Activated naive CD8-positive, alpha-beta T cell treated with anti-CD3 and anti-CD28 coated beads, Interleukin-2, amount 10 ng/mL, durations not matched to agents 7 days and 5 days (primary cell): ENCODE measurements around the gene ARHGEF19. TPM values are rescaled to one million over a fixed set of nuclear protein-coding genes. Genes with fewer than 3 reads are reported as not detected.
"Not testable (repeated sequence)": the region's sequence is repeated elsewhere in the genome, so short reads cannot be mapped to it uniquely, and the experiment has no call there.

ENCODE experiments used
- ATAC-seq: fragments of 150-1000 bp; cut with Tn5 transposase; one replicate; pipeline ENCODE4 v1.10.0; 2021; ENCODE audit warnings: low read depth, moderate library complexity
- POLR2A ChIA-PET: fragments of 350-600 bp; sonication (Branson Sonifier 250); formaldehyde crosslinking; loops from one replicate; lab custom pipeline; 2021; ENCODE audit warnings: antibody characterized with exemption; lab: Charles Lee
- DNase-seq: peaks from one replicate; pipeline ENCODE4 v3.0.0; 2021
- H3K27ac Mint-ChIP-seq: one replicate; pipeline ENCODE4 v1.8.0; 2022; ENCODE audit warnings: mild to moderate bottlenecking, mixed read lengths
- H3K27me3 Mint-ChIP-seq: one replicate; pipeline ENCODE4 v1.8.0; 2022; ENCODE audit warnings: mild to moderate bottlenecking, moderate library complexity, mixed read lengths
- H3K36me3 Mint-ChIP-seq: one replicate; pipeline ENCODE4 v1.8.0; 2021; ENCODE audit warnings: mild to moderate bottlenecking, mixed read lengths
- H3K4me1 Mint-ChIP-seq: one replicate; pipeline ENCODE4 v1.8.0; 2021; ENCODE audit warnings: mixed read lengths
- H3K4me3 Mint-ChIP-seq: one replicate; pipeline ENCODE4 v1.8.0; 2022; ENCODE audit warnings: mild to moderate bottlenecking, moderate library complexity, mixed read lengths
- H3K9me3 Mint-ChIP-seq: one replicate; pipeline ENCODE4 v1.8.0; 2021; ENCODE audit warnings: mixed read lengths
- total RNA-seq, 2 experiments: library from RNA; stranded (reverse); gene quantifications; one replicate each; pipeline ENCODE4 v1.2.3, GENCODE V29; 2021

Gene ARHGEF19
- total RNA-seq, 2 experiments from 2014 or later: 7.5 to 10.2 TPM

- Mint-ChIP-seq H3K4me1 (peaks cover 44% of the 10 kb centered on the region), H3K27ac (peak overlapping the region; percentile 25), H3K4me3 (no peak overlapping the region), H3K27me3 (peaks cover 60% of the 10 kb centered on the region), H3K36me3 (no peaks in the 10 kb centered on the region), H3K9me3 (no peaks in the 10 kb centered on the region)
- ATAC-seq: no peak
- POLR2A ChIA-PET: interaction anchor here (0.6 kb wide), 1 partner anchor 11 kb away, joined by 4 read pairs; no protein-coding TSS in a partner anchor
- DNase-seq: no peak
These were observed 46.9 kb downstream of the ARHGEF19 start for GRCh38 chr1:16165548-16165947.

- no peak overlapping the region for H3K4me3 Mint-ChIP-seq
- no peaks in the 10 kb centered on the region for H3K36me3 Mint-ChIP-seq
- ATAC-seq: no peak
- no peaks in the 10 kb centered on the region for H3K9me3 Mint-ChIP-seq
- peaks cover 61% of the 10 kb centered on the region for H3K27me3 Mint-ChIP-seq
- no peak overlapping the region for H3K27ac Mint-ChIP-seq
- POLR2A ChIA-PET: no interaction called here
- peaks cover 44% of the 10 kb centered on the region for H3K4me1 Mint-ChIP-seq
- DNase-seq: no peak
These were observed 47.4 kb downstream of the ARHGEF19 start for GRCh38 chr1:16165073-16165364.

GRCh38 chr1:16164213-16165072 lies 48.0 kb downstream of the ARHGEF19 start:
- H3K4me3 Mint-ChIP-seq: no peak overlapping the region
- peaks cover 44% of the 10 kb centered on the region for H3K4me1 Mint-ChIP-seq
- no peak for ATAC-seq
- no peaks in the 10 kb centered on the region for H3K36me3 Mint-ChIP-seq
- POLR2A ChIA-PET: interaction anchor here (1.2 to 1.7 kb wide), 2 partner anchors 9 to 83 kb away, joined by 3 to 5 read pairs; no protein-coding TSS in a partner anchor
- no peaks in the 10 kb centered on the region for H3K9me3 Mint-ChIP-seq
- no peak for DNase-seq
- peaks cover 56% of the 10 kb centered on the region for H3K27me3 Mint-ChIP-seq
- no peak overlapping the region for H3K27ac Mint-ChIP-seq

- H3K4me1 Mint-ChIP-seq: peaks cover 43% of the 10 kb centered on the region
- H3K9me3 Mint-ChIP-seq, H3K36me3 Mint-ChIP-seq, ATAC-seq, H3K27ac Mint-ChIP-seq, DNase-seq, H3K4me3 Mint-ChIP-seq: not testable (repeated sequence)
- POLR2A ChIA-PET: interaction anchor here (1.2 to 1.7 kb wide), 3 partner anchors 10 to 82 kb away, joined by 3 to 5 read pairs (median 4); no protein-coding TSS in a partner anchor
- peaks cover 54% of the 10 kb centered on the region for H3K27me3 Mint-ChIP-seq
These were observed 48.7 kb downstream of the ARHGEF19 start for GRCh38 chr1:16163608-16164212.

- DNase-seq (peak; percentile 82), ATAC-seq (peak; percentile 72)
- Mint-ChIP-seq H3K9me3 (no peaks in the 10 kb centered on the region), H3K4me1 (peaks cover 47% of the 10 kb centered on the region), H3K36me3 (no peaks in the 10 kb centered on the region), H3K27ac (peak overlapping the region; percentile 67), H3K4me3 (peak overlapping the region; percentile 79), H3K27me3 (peaks cover 56% of the 10 kb centered on the region)
- POLR2A ChIA-PET: interaction anchor here (1.1 to 1.5 kb wide), 3 partner anchors 9 to 92 kb away, joined by 3 to 4 read pairs (median 3); no protein-coding TSS in a partner anchor
These were observed 50.2 kb downstream of the ARHGEF19 start for GRCh38 chr1:16162163-16162822.

- Mint-ChIP-seq H3K27ac (peak overlapping the region; percentile 28), H3K4me1 (peaks cover 51% of the 10 kb centered on the region), H3K27me3 (peaks cover 62% of the 10 kb centered on the region), H3K9me3 (no peaks in the 10 kb centered on the region), H3K4me3 (peak overlapping the region; percentile 79), H3K36me3 (no peaks in the 10 kb centered on the region)
- peak; percentile 9 for ATAC-seq
- DNase-seq: no peak
- POLR2A ChIA-PET: interaction anchor here (1.1 kb wide), 2 partner anchors 17 to 91 kb away, joined by 3 read pairs; no protein-coding TSS in a partner anchor
These were observed 50.7 kb downstream of the ARHGEF19 start for GRCh38 chr1:16161717-16162116.

- no peak for ATAC-seq
- Mint-ChIP-seq H3K9me3 (no peaks in the 10 kb centered on the region), H3K27ac (no peak overlapping the region), H3K36me3 (no peaks in the 10 kb centered on the region), H3K4me1 (peaks cover 41% of the 10 kb centered on the region), H3K27me3 (peaks cover 68% of the 10 kb centered on the region), H3K4me3 (no peak overlapping the region)
- POLR2A ChIA-PET: no interaction called here
- DNase-seq: no peak
These were observed 53.2 kb downstream of the ARHGEF19 start for GRCh38 chr1:16158993-16159831.

- peaks cover 71% of the 10 kb centered on the region for H3K27me3 Mint-ChIP-seq
- ATAC-seq (peak; percentile 53), DNase-seq (no peak)
- H3K4me1 Mint-ChIP-seq: peaks cover 35% of the 10 kb centered on the region
- no peak overlapping the region for H3K27ac Mint-ChIP-seq
- H3K4me3 Mint-ChIP-seq: no peak overlapping the region
- POLR2A ChIA-PET: no interaction called here
- H3K9me3 Mint-ChIP-seq: no peaks in the 10 kb centered on the region
- no peaks in the 10 kb centered on the region for H3K36me3 Mint-ChIP-seq
These were observed 54.4 kb downstream of the ARHGEF19 start for GRCh38 chr1:16158025-16158424.

GRCh38 chr1:16156848-16157495 lies 55.5 kb downstream of the ARHGEF19 start:
- ATAC-seq (no peak), DNase-seq (no peak)
- no peak overlapping the region for H3K4me3 Mint-ChIP-seq
- H3K36me3 Mint-ChIP-seq: no peaks in the 10 kb centered on the region
- no peaks in the 10 kb centered on the region for H3K9me3 Mint-ChIP-seq
- no peak overlapping the region for H3K27ac Mint-ChIP-seq
- peaks cover 28% of the 10 kb centered on the region for H3K4me1 Mint-ChIP-seq
- POLR2A ChIA-PET: no interaction called here
- H3K27me3 Mint-ChIP-seq: peaks cover 71% of the 10 kb centered on the region

GRCh38 chr1:16155537-16156410 lies 56.7 kb downstream of the ARHGEF19 start, which contains the start of gene EPHA2:
Gene EPHA2 (minus strand): TSS chr1:16156069. CDS start chr1:16155932, 137 bp downstream.
- Mint-ChIP-seq H3K4me3 (peak within 1 kb of the TSS; percentile 49), H3K27me3 (peaks cover 65% of the 10 kb centered on the region), H3K9me3 (no peaks in the 10 kb centered on the region), H3K36me3 (no peaks in the 10 kb centered on the region), H3K4me1 (peaks cover 20% of the 10 kb centered on the region), H3K27ac (no peak within 1 kb of the TSS)
- no peak for DNase-seq
- ATAC-seq: no peak
- POLR2A ChIA-PET: no interaction called here

- peaks cover 23% of the 10 kb centered on the region for H3K4me1 Mint-ChIP-seq
- no peaks in the 10 kb centered on the region for H3K9me3 Mint-ChIP-seq
- ATAC-seq: no peak
- no peak overlapping the region for H3K27ac Mint-ChIP-seq
- H3K36me3 Mint-ChIP-seq: no peaks in the 10 kb centered on the region
- POLR2A ChIA-PET: interaction anchor here (0.9 to 1.3 kb wide), 2 partner anchors 9 to 12 kb away, joined by 4 read pairs; no protein-coding TSS in a partner anchor
- H3K4me3 Mint-ChIP-seq: peak overlapping the region; percentile 49
- peaks cover 59% of the 10 kb centered on the region for H3K27me3 Mint-ChIP-seq
- no peak for DNase-seq
These were observed 58.3 kb downstream of the ARHGEF19 start for GRCh38 chr1:16153999-16154673.
